ENCODE measurements around the gene NSUN4.
"Not testable (repeated sequence)": the region's sequence is repeated elsewhere in the genome, so short reads cannot be mapped to it uniquely, and the experiment has no call there.

NSUN4 gene

DNA sequence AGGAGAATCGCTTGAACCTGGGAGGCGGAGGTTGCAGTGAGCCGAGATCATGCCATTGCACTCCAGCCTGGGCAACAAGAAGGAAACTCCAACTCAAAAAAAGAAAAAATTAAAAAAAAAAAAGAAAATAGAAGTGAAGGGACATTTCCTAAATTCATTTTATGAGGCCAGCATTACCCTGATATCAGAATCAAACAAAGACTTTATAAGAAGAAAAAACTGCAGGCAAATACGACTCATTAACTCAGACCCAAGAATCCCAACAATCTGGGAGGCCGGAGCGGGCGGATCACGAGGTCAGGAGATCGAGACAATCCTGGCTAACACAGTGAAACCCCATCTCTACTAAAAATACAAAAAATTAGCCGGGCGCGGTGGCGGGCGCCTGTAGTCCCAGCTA, 3.2 kb upstream of the NSUN4 start:
- H3K27ac ChIP-seq (ENCODE audit: insufficient read depth in 1 of 2, low read depth in 1 of 2, low read length in 2 of 2, poor library complexity in 1 of 2, severe bottlenecking in 2 of 2); DNase-seq; H3K9me3 ChIP-seq (ENCODE audit: control extremely low read depth in 1 of 5, control insufficient read depth in 4 of 5, insufficient read depth in 2 of 5, low read depth in 1 of 5, low read length in 4 of 5); H3K4me3 ChIP-seq (ENCODE audit: control insufficient read depth in 1 of 7, extremely low read depth in 1 of 7, insufficient read depth in 4 of 7, low read depth in 2 of 7, low read length in 6 of 7); H3K36me3 ChIP-seq (ENCODE audit: control insufficient read depth in 4 of 4, insufficient read depth in 4 of 4, low read length in 3 of 4); H3K27me3 ChIP-seq (replicated peaks in 2 of 5; ENCODE audit: control insufficient read depth in 4 of 5, insufficient read depth in 5 of 5, low read length in 4 of 5); POLR2A ChIA-PET: not testable (repeated sequence)
- H3K4me1 ChIP-seq (ENCODE audit: control extremely low read depth in 1 of 4, control insufficient read depth in 4 of 4, insufficient read depth in 4 of 4, low read length in 3 of 4), result peaks cover 3 to 23% (median 16%) of the 10 kb centered on the region in 4 experiments
- no CpG with 5 or more reads among the region's 14 CpGs for WGBS (ENCODE audit: insufficient coverage)
- CTCF ChIA-PET, result interaction anchor here (1.3 kb wide), 1 partner anchor 9 kb away, joined by 4 read pairs; no protein-coding TSS in a partner anchor

DNA sequence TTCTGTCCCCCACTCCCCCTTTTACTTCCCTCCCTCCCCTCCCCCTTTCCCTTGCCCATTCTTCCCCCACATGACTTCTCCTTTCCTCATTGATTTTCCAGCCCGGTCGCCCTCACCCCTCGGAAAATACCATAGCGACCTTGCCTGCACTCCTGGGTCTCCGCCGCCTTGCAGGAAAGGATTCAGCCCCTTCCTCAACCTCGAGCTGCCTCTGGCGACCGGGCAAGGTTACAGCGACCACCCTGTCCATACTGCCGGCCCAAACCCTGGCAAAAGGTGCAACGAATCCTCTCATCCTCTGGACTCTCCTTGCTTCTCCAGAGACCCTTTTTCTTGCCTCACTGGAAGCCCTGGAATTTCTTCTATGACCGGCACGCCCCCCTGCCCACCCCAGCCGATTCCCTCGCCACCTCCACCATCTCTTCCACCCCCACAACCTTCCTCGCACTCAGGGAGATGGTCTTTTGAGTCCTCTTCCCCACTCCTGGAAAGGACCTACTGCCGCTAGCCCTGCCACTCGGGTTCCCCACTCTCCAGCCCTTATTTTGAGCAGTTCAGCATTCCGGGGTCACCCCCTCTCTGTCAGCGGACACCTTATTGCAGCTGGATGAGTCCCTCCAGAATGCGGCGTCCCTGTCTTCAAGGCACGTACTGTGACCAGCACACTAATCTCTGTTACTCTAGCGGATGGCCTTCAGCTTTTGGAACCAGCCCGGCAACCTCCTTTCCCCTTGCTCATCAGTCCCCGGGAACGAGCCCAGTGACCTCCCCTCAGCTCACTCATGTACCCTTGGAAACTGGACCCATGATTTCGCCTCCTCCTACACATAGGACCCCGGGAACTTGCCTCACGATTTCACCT, 846 bp downstream of the NSUN4 start:
- peaks cover 2 to 41% (median 27%) of the 10 kb centered on the region in 4 experiments for H3K36me3 ChIP-seq (ENCODE audit: control insufficient read depth in 4 of 4, insufficient read depth in 4 of 4, low read length in 3 of 4)
- peak overlapping the region; percentile 54 to 96 (median 89) for H3K4me3 ChIP-seq (ENCODE audit: control insufficient read depth in 1 of 7, extremely low read depth in 1 of 7, insufficient read depth in 4 of 7, low read depth in 2 of 7, low read length in 6 of 7)
- 70% methylated on average over 31 of the region's 31 CpGs for WGBS (ENCODE audit: insufficient coverage)
- CTCF ChIA-PET, result interaction anchor here (0.9 to 9.9 kb wide), 8 partner anchors 8 to 95 kb away, joined by 3 to 79 read pairs (median 6); partner anchors contain the start of genes LRRC41 and UQCRH
- H3K27ac ChIP-seq (ENCODE audit: insufficient read depth in 1 of 2, low read depth in 1 of 2, low read length in 2 of 2, poor library complexity in 1 of 2, severe bottlenecking in 2 of 2), result peak overlapping the region; percentile 95 to 98
- H3K9me3 ChIP-seq (ENCODE audit: control extremely low read depth in 1 of 5, control insufficient read depth in 4 of 5, insufficient read depth in 2 of 5, low read depth in 1 of 5, low read length in 4 of 5), result no peaks in the 10 kb centered on the region
- DNase-seq, result peak in 1 of 3 donors; percentile 6
- POLR2A ChIA-PET, result interaction anchor here (0.6 kb wide), 1 partner anchor 61 kb away, joined by 3 read pairs; no protein-coding TSS in a partner anchor
- peaks cover 3 to 22% (median 16%) of the 10 kb centered on the region in 4 experiments for H3K4me1 ChIP-seq (ENCODE audit: control extremely low read depth in 1 of 4, control insufficient read depth in 4 of 4, insufficient read depth in 4 of 4, low read length in 3 of 4)
- H3K27me3 ChIP-seq (replicated peaks in 2 of 5; ENCODE audit: control insufficient read depth in 4 of 5, insufficient read depth in 5 of 5, low read length in 4 of 5), result no peaks in the 10 kb centered on the region

DNA sequence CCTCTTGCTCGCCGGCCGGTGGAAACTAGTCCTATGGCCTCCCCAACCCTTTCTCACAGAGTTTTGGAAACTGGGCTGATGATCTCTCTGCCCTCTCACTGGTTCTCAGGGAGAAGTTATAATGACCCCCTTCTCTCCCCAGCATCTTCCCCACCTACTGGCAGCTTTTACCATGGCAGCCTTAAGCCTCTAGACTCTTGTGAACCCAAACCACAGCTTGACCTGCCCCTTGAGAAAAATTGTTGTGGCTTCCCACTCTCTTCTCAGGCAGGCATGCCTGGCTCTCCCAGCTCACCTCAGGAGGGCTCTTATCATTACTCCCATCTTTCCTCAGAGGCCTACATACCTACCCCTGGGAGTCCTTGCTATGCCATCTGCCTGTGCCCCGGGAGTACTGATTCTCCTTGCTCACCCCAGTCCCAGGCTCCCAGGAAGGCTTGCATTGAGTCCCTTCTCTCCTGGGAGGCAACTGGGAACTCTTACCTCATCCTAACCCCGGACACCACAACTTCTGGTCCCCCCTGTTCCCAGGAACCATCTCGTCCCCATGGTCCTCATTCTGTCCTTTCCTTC, 1.6 kb downstream of the NSUN4 start:
- H3K9me3 ChIP-seq (ENCODE audit: control extremely low read depth in 1 of 5, control insufficient read depth in 4 of 5, insufficient read depth in 2 of 5, low read depth in 1 of 5, low read length in 4 of 5), result no peaks in the 10 kb centered on the region
- POLR2A ChIA-PET, result interaction anchor here (0.6 to 0.7 kb wide), 2 partner anchors 51 to 61 kb away, joined by 3 read pairs; no protein-coding TSS in a partner anchor
- peaks cover 3 to 22% (median 16%) of the 10 kb centered on the region in 4 experiments for H3K4me1 ChIP-seq (ENCODE audit: control extremely low read depth in 1 of 4, control insufficient read depth in 4 of 4, insufficient read depth in 4 of 4, low read length in 3 of 4)
- peak overlapping the region in 1 of 2 experiments; percentile 98 for H3K27ac ChIP-seq (ENCODE audit: insufficient read depth in 1 of 2, low read depth in 1 of 2, low read length in 2 of 2, poor library complexity in 1 of 2, severe bottlenecking in 2 of 2)
- no peak overlapping the region for H3K4me3 ChIP-seq (ENCODE audit: control insufficient read depth in 1 of 7, extremely low read depth in 1 of 7, insufficient read depth in 4 of 7, low read depth in 2 of 7, low read length in 6 of 7)
- H3K27me3 ChIP-seq (replicated peaks in 2 of 5; ENCODE audit: control insufficient read depth in 4 of 5, insufficient read depth in 5 of 5, low read length in 4 of 5), result no peaks in the 10 kb centered on the region
- peak; percentile 31 to 55 (median 45) for DNase-seq
- H3K36me3 ChIP-seq (ENCODE audit: control insufficient read depth in 4 of 4, insufficient read depth in 4 of 4, low read length in 3 of 4), result peaks cover 2 to 48% (median 34%) of the 10 kb centered on the region in 4 experiments
- CTCF ChIA-PET, result interaction anchor here (0.9 to 9.9 kb wide), 5 partner anchors 8 to 39 kb away, joined by 3 to 79 read pairs (median 6); partner anchors contain the start of genes LRRC41 and UQCRH
- WGBS (ENCODE audit: insufficient coverage), result 97% methylated on average over 6 of the region's 6 CpGs

DNA sequence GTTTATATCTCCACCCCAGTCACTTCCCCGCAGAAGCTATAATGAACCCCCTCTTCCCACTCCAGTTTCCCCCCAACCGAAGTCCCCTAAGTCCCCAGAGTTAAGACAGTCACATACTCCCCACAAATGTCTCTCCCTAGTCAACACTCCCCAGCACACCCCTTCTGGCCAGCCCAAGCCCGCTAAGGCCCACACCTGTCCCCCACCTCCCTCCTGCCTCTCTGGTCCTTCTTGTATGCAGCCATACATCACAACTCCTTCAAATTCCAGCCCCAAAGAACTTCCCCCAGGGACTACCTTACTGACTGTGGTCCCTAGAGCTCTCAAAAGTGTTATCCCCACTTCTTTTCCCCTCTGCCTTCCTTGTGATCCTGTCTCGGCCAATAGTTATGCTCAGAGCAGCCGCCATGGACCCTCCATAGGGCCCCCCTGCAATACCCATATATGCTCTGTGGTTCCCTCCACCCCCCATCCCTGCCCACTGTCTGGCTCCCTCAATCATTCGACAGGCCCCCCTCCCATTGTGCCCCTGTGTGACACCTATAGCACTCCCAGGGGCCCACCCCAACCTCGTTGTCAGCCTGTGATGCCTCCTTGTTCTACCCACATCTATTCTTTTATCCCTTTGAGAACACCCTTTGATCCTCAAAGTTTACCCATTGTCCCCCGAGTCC, 2.2 kb downstream of the NSUN4 start:
- WGBS (ENCODE audit: insufficient coverage), result 84% methylated on average over 6 of the region's 8 CpGs
- peaks cover 5 to 52% (median 38%) of the 10 kb centered on the region in 4 experiments for H3K36me3 ChIP-seq (ENCODE audit: control insufficient read depth in 4 of 4, insufficient read depth in 4 of 4, low read length in 3 of 4)
- no peak overlapping the region for H3K27ac ChIP-seq (ENCODE audit: insufficient read depth in 1 of 2, low read depth in 1 of 2, low read length in 2 of 2, poor library complexity in 1 of 2, severe bottlenecking in 2 of 2)
- no peak overlapping the region for H3K4me3 ChIP-seq (ENCODE audit: control insufficient read depth in 1 of 7, extremely low read depth in 1 of 7, insufficient read depth in 4 of 7, low read depth in 2 of 7, low read length in 6 of 7)
- H3K4me1 ChIP-seq (ENCODE audit: control extremely low read depth in 1 of 4, control insufficient read depth in 4 of 4, insufficient read depth in 4 of 4, low read length in 3 of 4), result peaks cover 3 to 22% (median 16%) of the 10 kb centered on the region in 4 experiments
- no peaks in the 10 kb centered on the region for H3K9me3 ChIP-seq (ENCODE audit: control extremely low read depth in 1 of 5, control insufficient read depth in 4 of 5, insufficient read depth in 2 of 5, low read depth in 1 of 5, low read length in 4 of 5)
- no peak for DNase-seq
- no peaks in the 10 kb centered on the region for H3K27me3 ChIP-seq (replicated peaks in 2 of 5; ENCODE audit: control insufficient read depth in 4 of 5, insufficient read depth in 5 of 5, low read length in 4 of 5)
- CTCF ChIA-PET, result interaction anchor here (0.8 to 9.9 kb wide), 7 partner anchors 9 to 96 kb away, joined by 3 to 79 read pairs (median 6); partner anchors contain the start of genes LRRC41 and UQCRH
- POLR2A ChIA-PET, result interaction anchor here (0.7 kb wide), 1 partner anchor 52 kb away, joined by 3 read pairs; no protein-coding TSS in a partner anchor

DNA sequence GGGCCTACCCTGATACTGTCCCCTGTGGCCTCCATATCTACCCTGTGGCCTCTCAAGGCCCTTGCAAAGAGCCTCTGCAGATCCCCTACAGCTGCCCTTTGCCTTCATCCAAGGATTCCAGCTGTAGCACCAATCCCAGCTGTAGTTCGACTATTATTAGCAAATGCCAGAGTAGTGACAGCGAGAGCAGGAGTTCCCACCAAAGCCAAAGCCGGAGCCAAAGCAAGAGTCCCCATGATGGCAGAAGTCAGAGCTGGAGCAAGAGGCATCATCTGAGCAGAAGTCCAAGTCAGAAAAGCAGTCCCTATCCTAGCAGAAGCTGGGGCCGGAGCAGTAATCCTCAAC, 2.7 kb downstream of the NSUN4 start:
- Histone ChIP-seq H3K27me3 (replicated peaks in 2 of 5; ENCODE audit: control insufficient read depth in 4 of 5, insufficient read depth in 5 of 5, low read length in 4 of 5) (no peaks in the 10 kb centered on the region), H3K4me3 (ENCODE audit: control insufficient read depth in 1 of 7, extremely low read depth in 1 of 7, insufficient read depth in 4 of 7, low read depth in 2 of 7, low read length in 6 of 7) (no peak overlapping the region), H3K9me3 (ENCODE audit: control extremely low read depth in 1 of 5, control insufficient read depth in 4 of 5, insufficient read depth in 2 of 5, low read depth in 1 of 5, low read length in 4 of 5) (no peaks in the 10 kb centered on the region), H3K36me3 (ENCODE audit: control insufficient read depth in 4 of 4, insufficient read depth in 4 of 4, low read length in 3 of 4) (peaks cover 5 to 52% (median 39%) of the 10 kb centered on the region in 4 experiments), H3K4me1 (ENCODE audit: control extremely low read depth in 1 of 4, control insufficient read depth in 4 of 4, insufficient read depth in 4 of 4, low read length in 3 of 4) (peaks cover 3 to 22% (median 16%) of the 10 kb centered on the region in 4 experiments), H3K27ac (ENCODE audit: insufficient read depth in 1 of 2, low read depth in 1 of 2, low read length in 2 of 2, poor library complexity in 1 of 2, severe bottlenecking in 2 of 2) (no peak overlapping the region)
- POLR2A ChIA-PET, result no interaction called here
- 92% methylated on average over 4 of the region's 4 CpGs for WGBS (ENCODE audit: insufficient coverage)
- DNase-seq, result no peak
- CTCF ChIA-PET, result interaction anchor here (0.8 to 9.9 kb wide), 6 partner anchors 9 to 97 kb away, joined by 3 to 79 read pairs (median 6); partner anchors contain the start of genes LRRC41, RAD54L and UQCRH

DNA sequence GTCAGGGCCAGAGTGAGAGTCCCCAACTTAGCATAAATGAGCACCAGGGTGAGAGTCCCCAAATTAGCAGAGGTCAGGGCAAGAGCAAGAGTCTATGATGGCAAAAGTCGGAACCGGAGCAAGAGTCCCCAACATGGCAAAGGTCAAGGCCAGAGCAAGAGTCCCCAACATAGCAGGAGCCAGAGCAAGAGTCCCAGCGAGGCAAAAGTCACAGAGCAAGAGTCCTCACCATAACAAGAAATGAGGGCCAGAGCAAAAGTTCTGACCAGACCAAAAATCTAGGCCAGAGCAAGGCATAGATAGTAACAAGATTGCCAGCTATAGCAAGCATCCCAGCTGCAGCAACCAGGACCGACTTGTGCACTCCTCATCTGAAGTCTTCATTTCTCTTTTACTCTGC, 3.1 kb downstream of the NSUN4 start:
- H3K36me3 ChIP-seq (ENCODE audit: control insufficient read depth in 4 of 4, insufficient read depth in 4 of 4, low read length in 3 of 4), result peaks cover 5 to 52% (median 39%) of the 10 kb centered on the region in 4 experiments
- H3K27me3 ChIP-seq (replicated peaks in 2 of 5; ENCODE audit: control insufficient read depth in 4 of 5, insufficient read depth in 5 of 5, low read length in 4 of 5), result no peaks in the 10 kb centered on the region
- ChIA-PET CTCF (interaction anchor here (1.2 to 9.9 kb wide), 4 partner anchors 10 to 99 kb away, joined by 3 to 79 read pairs (median 6); partner anchors contain the start of gene RAD54L), POLR2A (no interaction called here)
- 97% methylated on average over 4 of the region's 4 CpGs for WGBS (ENCODE audit: insufficient coverage)
- no peak overlapping the region for H3K4me3 ChIP-seq (ENCODE audit: control insufficient read depth in 1 of 7, extremely low read depth in 1 of 7, insufficient read depth in 4 of 7, low read depth in 2 of 7, low read length in 6 of 7)
- no peak for DNase-seq
- H3K4me1 ChIP-seq (ENCODE audit: control extremely low read depth in 1 of 4, control insufficient read depth in 4 of 4, insufficient read depth in 4 of 4, low read length in 3 of 4), result peaks cover 3 to 22% (median 16%) of the 10 kb centered on the region in 4 experiments
- no peak overlapping the region for H3K27ac ChIP-seq (ENCODE audit: insufficient read depth in 1 of 2, low read depth in 1 of 2, low read length in 2 of 2, poor library complexity in 1 of 2, severe bottlenecking in 2 of 2)
- no peaks in the 10 kb centered on the region for H3K9me3 ChIP-seq (ENCODE audit: control extremely low read depth in 1 of 5, control insufficient read depth in 4 of 5, insufficient read depth in 2 of 5, low read depth in 1 of 5, low read length in 4 of 5)

All from common myeloid progenitor, CD34-positive (primary cell).